HG03342 (cell line): Measurements from ENCODE around the gene OR2A2.
"Not testable (repeated sequence)": the region's sequence is repeated elsewhere in the genome, so short reads cannot be mapped to it uniquely, and the experiment has no call there.

Experiments used
- ATAC-seq: cut with Tn5 transposase; IDR thresholded peaks from one replicate; pipeline ENCODE4 v1.9.1; 2021; ENCODE audit warnings: mild to moderate bottlenecking, moderate library complexity; ENCODE audit not compliant: unreplicated experiment

OR2A2 gene

DNA sequence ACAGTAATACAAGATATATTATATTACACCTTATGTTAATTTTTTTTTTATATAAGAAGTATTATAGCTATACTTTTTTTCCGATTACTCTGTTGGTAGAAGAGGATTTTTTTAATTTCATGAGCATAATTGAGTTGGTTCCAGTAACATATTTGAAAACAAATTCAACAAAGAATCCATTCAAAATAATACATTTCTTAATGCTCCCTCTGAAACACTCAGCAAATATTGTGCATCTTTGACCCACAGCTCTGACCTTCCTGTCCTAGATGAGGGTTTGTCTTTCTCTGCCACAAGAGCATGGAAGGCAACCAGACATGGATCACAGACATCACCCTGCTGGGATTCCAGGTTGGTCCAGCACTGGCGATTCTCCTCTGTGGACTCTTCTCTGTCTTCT is at the start of gene OR2A2:
OR2A2 (plus strand) TSS at position 301 of the 400 bp plus-strand sequence; CDS start at position 301, 0 bp downstream.
- no peak for ATAC-seq

- ATAC-seq = no peak
Observed at GRCh38 chr7:144063710-144064109, 45.7 kb upstream of the OR2A2 start.

GRCh38 chr7:144069511-144069910 is 39.9 kb upstream of the OR2A2 start, which contains the start of gene OR2A25:
TSS of gene OR2A25 (plus strand) at chr7:144069811. CDS start at chr7:144074220, 4,409 bp downstream.
- ATAC-seq = no peak

- no peak for ATAC-seq
Observed at GRCh38 chr7:144069953-144070352, 39.4 kb upstream of the OR2A2 start.

DNA sequence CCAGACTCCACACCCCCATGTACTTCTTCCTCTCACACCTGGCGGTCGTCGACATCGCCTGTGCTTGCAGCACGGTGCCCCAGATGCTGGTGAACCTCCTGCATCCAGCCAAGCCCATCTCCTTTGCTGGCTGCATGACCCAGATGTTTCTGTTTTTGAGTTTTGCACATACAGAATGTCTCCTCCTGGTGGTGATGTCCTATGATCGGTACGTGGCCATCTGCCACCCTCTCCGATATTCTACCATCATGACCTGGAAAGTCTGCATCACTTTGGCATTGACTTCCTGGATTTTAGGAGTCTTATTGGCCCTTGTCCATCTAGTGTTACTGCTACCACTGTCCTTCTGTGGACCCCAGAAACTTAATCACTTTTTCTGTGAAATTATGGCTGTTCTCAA is 35.0 kb upstream of the OR2A2 start:
- ATAC-seq = no peak

- ATAC-seq = no peak
Observed at GRCh38 chr7:144085978-144086377, 23.4 kb upstream of the OR2A2 start, which contains the start of gene OR2A12. TSS of gene OR2A12 (plus strand) at chr7:144086278. CDS start at chr7:144095108, 8,830 bp downstream.

- ATAC-seq = no peak
Observed at GRCh38 chr7:144086730-144087129, 22.7 kb upstream of the OR2A2 start.

- no peak for ATAC-seq
Observed at GRCh38 chr7:144087230-144087629, 22.2 kb upstream of the OR2A2 start.

DNA sequence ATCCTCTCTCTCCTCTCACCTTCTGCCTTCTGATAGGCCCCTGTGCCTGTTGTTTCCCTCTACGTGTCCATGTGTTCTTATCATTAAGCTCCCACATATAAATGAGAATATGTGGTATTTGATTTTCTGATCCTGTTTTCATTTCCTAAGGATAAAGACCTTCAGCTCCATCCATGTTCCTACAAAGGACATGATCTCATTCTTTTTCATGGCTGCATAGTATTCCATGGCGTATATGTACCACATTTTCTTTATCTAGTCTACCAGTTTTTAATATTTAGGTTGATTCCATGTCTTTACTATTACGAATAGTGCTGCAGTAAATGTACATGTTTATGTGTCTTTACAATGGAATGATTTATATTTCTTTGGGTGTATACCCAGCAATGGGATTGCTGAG is 18.7 kb upstream of the OR2A2 start:
- no peak for ATAC-seq

- no peak for ATAC-seq
Observed at GRCh38 chr7:144098776-144099175, 10.6 kb upstream of the OR2A2 start.

GRCh38 chr7:144100607-144101006 is 8.8 kb upstream of the OR2A2 start:
- ATAC-seq = no peak

DNA sequence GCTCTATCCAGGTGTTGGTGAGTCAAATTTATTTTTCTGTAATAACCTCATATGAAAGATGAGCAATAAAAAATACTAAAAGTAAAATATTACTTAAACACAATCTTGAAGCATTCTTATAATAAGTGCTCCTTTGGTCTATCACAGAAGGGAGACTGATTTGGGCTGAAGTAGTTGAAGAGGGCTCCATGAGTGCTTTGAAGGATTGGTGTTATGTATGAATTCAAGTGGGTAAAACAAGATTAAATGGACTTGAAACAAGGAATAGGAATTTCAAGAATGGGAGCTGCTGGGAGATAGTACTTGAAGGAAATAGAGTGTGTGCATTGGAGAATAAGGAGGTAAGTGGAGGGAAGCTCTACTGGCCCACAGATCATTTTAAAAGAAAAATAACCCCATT is 7.3 kb upstream of the OR2A2 start:
- ATAC-seq = no peak

DNA sequence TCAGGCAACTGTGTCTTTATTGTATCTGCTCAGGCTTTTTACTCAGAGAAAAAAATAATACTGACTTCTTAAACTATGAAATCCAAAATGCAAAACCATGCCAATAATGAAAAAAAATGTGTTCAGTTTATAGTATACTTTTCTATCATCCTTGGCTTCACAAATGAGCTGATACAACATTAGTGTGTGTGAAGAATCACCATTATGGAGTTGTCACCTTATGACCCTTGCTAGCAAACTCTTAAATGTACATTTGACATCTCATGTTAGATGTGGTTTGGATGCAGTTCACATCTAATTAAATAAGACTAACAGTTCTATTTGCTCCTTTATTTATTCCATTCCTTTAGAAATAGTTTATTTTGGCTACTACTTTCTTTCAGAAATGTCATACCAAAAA is 4.2 kb upstream of the OR2A2 start:
- ATAC-seq = no peak

DNA sequence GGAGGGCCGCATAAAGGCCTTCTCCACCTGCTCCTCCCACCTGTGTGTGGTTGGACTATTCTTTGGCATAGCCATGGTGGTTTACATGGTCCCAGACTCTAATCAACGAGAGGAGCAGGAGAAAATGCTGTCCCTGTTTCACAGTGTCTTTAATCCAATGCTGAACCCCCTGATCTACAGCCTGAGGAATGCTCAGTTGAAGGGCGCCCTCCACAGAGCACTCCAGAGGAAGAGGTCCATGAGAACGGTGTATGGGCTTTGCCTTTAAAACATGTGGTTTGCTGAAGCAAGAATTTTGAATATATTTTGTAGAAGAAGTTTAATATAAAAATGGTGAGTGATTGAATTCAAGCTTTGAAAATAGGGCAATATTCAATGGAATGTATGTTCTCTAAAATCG is 889 bp downstream of the OR2A2 start:
- ATAC-seq = no peak

DNA sequence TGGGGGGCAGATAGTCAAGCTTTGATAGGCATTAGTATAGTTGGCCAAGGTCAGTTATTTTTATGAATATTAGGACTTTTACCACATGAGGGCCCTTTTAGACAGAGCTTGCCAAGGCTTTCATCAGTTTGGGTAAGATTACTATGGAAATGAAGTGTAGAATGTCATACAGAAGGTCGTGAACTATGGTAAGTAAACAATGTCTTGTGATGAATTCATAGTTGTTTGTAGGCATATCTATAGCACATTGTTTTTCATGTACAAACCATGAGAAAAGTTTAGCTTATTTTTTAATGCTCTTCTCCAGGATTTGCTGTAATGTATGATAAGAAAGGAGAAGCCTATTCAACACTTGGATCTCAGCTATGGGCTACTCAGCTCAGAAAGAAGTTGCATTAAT is 4.3 kb downstream of the OR2A2 start:
- no peak for ATAC-seq

DNA sequence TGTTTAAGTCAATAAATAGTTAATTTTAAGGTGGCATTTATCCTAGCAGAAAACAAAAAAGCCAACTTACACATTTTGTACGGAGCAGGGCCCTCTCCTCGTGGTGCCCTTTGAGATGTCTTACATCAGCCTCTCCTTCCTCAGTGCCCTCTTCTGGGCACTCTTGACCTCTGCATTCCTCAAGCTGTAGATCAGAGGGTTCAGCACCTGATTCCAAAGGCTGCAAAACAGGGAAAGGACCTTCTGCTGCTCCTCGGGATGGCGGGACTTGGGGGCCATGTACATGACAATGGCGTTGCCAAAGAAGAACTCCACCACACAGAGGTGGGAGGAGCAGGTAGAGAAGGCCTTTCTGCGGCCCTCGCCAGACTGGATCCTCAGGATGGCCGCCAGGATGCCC is 9.0 kb downstream of the OR2A2 start:
- no peak for ATAC-seq

- ATAC-seq = no peak
Observed at GRCh38 chr7:144122876-144123275, 13.5 kb downstream of the OR2A2 start, which contains the start of gene OR2A14. TSS of gene OR2A14 (plus strand) at chr7:144123176. CDS start at chr7:144129113, 5,937 bp downstream.

- peak; percentile 100 for ATAC-seq
Observed at GRCh38 chr7:144127714-144128334, 18.4 kb downstream of the OR2A2 start.

GRCh38 chr7:144129601-144130000 is 20.2 kb downstream of the OR2A2 start:
- not testable (repeated sequence) for ATAC-seq

DNA sequence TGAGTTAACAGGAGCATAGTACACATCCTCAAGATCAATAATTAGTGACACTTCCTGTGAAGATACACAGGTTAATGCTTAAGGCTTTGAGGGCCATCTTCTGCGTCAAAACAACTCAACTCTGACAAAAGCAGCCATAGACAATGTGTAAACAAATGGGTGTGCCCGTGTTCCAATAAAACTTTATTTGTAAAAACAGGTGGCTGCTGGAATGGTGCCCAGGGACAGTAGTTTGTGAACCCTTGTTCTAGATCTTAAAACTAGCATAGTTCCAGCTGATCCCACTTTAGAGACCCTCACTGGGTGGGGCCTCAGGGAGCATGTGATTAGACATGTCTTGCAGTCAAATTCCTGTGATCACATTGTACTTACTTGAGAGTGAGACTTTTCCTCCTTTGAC is 21.3 kb downstream of the OR2A2 start:
- ATAC-seq = no peak

- no peak for ATAC-seq
Observed at GRCh38 chr7:144132262-144132661, 22.9 kb downstream of the OR2A2 start.

DNA sequence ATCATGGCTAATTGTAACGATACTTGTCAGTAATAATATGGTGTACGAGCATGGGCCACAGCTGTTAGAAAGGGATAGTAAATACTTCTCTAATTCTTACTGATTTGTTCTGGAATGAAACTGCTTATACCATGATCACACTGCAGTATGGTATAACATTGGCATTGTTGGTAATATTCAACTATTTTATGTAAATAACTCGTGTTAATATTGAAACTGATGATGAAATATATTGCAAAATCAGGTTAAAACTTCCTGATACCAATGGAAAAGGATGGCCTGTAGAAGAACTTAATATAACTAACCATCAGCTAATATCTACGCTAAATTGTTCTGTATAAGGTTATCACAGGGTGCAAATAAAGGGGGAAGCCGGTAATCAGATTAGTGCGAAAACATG is 23.9 kb downstream of the OR2A2 start:
- ATAC-seq = no peak

DNA sequence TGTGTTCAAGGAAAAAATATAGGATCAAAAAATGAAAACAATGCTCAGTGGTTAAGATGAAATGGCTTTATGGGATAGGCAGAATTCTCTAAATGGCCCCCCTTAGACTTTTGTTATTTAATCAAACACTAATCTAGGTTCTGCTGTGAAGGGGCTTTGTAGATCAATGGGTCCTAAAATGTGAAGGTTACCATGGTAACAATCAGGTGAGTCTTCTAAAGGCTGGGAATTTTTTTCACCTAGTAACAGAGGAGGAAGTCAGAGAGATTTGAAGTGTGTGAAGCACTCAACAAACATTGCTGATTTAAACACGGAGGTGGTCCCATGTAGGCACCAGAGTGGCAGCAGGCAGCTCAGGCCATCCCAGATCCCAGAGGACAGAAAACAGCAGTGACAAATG is 24.7 kb downstream of the OR2A2 start:
- ATAC-seq = no peak
